IMR-90 (cell line): ENCODE results near the gene SNX33. TPM values are rescaled to one million over a fixed set of nuclear protein-coding genes. Genes with fewer than 3 reads are reported as not detected.

Experiments used
- ATAC-seq: fragments of 200-7000 bp; cut with Tn5 transposase; 2 replicates; pipeline ENCODE4 v1.9.1; 2020; ENCODE audit warnings: low read depth, mild to moderate bottlenecking, moderate library complexity
- BruUV-seq: library from RNA; stranded (reverse); fragments of 400-500 nt; replicated peaks from 2 replicates; lab custom pipeline; 2021; lab: Mats Ljungman, UMichigan
- CTCF ChIA-PET: fragments of 300-600 bp; formaldehyde crosslinking; extraction: SDS; loops from one replicate; lab custom pipeline; 2021; ENCODE audit warnings: antibody characterized with exemption; lab: Yijun Ruan, JAX
- POLR2A ChIA-PET: fragments of 300-600 bp; sonication (Branson Sonifier 250); formaldehyde crosslinking; loops from one replicate; lab custom pipeline; 2022; ENCODE audit warnings: antibody characterized with exemption; ENCODE audit not compliant: unreplicated experiment; lab: Charles Lee
- DNase-seq: peaks from one replicate; pipeline ENCODE4 v3.0.0; 2013
- H2AFZ ChIP-seq: replicated peaks from 2 replicates; pipeline ENCODE3; 2013; ENCODE audit warnings: low read length, mild to moderate bottlenecking; ENCODE audit not compliant: poor library complexity
- H2AK5ac ChIP-seq: 2 replicates; pipeline ENCODE4 v1.6.1; 2013; ENCODE audit warnings: low read depth, low read length, inconsistent platforms
- H2AK9ac ChIP-seq: replicated peaks from 2 replicates; pipeline ENCODE3; 2013; ENCODE audit warnings: mild to moderate bottlenecking, low read depth, low read length, moderate library complexity; ENCODE audit not compliant: poor library complexity
- H2BK120ac ChIP-seq: 2 replicates; pipeline ENCODE4 v1.6.1; 2013; ENCODE audit warnings: low read depth, low read length, inconsistent platforms
- H2BK15ac ChIP-seq: 3 replicates; pipeline ENCODE4 v1.6.1; 2013; ENCODE audit warnings: low read depth, low read length, inconsistent platforms
- H2BK20ac ChIP-seq: 2 replicates; pipeline ENCODE4 v1.6.1; 2013; ENCODE audit warnings: low read depth, mild to moderate bottlenecking, inconsistent platforms, low read length, moderate library complexity
- H2BK5ac ChIP-seq: 2 replicates; pipeline ENCODE4 v1.6.1; 2013; ENCODE audit warnings: mild to moderate bottlenecking, low read depth, low read length, inconsistent platforms; ENCODE audit not compliant: poor library complexity, severe bottlenecking
- H3K14ac ChIP-seq: replicated peaks from 2 replicates; pipeline ENCODE4 v1.6.1; 2013; ENCODE audit warnings: low read depth, low read length, inconsistent platforms
- H3K18ac ChIP-seq: 2 replicates; pipeline ENCODE4 v1.6.1; 2013; ENCODE audit warnings: low read depth, low read length, control low read depth
- H3K23ac ChIP-seq: 2 replicates; pipeline ENCODE4 v1.6.1; 2013; ENCODE audit warnings: low read depth, low read length, inconsistent platforms
- H3K27ac ChIP-seq: 2 replicates; pipeline ENCODE4 v1.5.1; 2013; ENCODE audit warnings: mild to moderate bottlenecking, control low read depth, low read length; ENCODE audit not compliant: insufficient read depth
- H3K27me3 ChIP-seq: 2 replicates; pipeline ENCODE4 v1.6.1; 2013; ENCODE audit warnings: low read length; ENCODE audit not compliant: control insufficient read depth, insufficient read depth
- H3K36me3 ChIP-seq: 2 replicates; pipeline ENCODE4 v1.6.1; 2013; ENCODE audit warnings: low read length, mixed read lengths; ENCODE audit not compliant: control insufficient read depth, insufficient read depth
- H3K4ac ChIP-seq: 2 replicates; pipeline ENCODE4 v1.6.1; 2013; ENCODE audit warnings: low read depth, low read length, inconsistent platforms
- H3K4me1 ChIP-seq: 2 replicates; pipeline ENCODE4 v1.6.1; 2013; ENCODE audit warnings: low read length, mixed read lengths; ENCODE audit not compliant: control insufficient read depth, insufficient read depth
- H3K4me2 ChIP-seq: 2 replicates; pipeline ENCODE4 v1.6.1; 2013; ENCODE audit warnings: low read depth, mild to moderate bottlenecking, control low read depth, low read length, moderate library complexity
- H3K4me3 ChIP-seq: 2 replicates; pipeline ENCODE4 v1.5.1; 2013; ENCODE audit warnings: low read depth, mild to moderate bottlenecking, control low read depth, low read length, moderate library complexity; ENCODE audit not compliant: insufficient read depth
- H3K56ac ChIP-seq: 2 replicates; pipeline ENCODE4 v1.6.1; 2013; ENCODE audit warnings: low read length, inconsistent platforms; ENCODE audit not compliant: insufficient read depth; ENCODE audit errors: extremely low read depth
- H3K79me1 ChIP-seq, 2 experiments: 2 replicates each; pipeline ENCODE4 v1.6.1; 2013; ENCODE audit warnings: low read length in 2 of 2, inconsistent platforms in 1 of 2, low read depth in 1 of 2
- H3K9ac ChIP-seq: 2 replicates; pipeline ENCODE4 v1.6.1; 2013; ENCODE audit warnings: low read depth, low read length, control low read depth
- H3K9me1 ChIP-seq: 2 replicates; pipeline ENCODE4 v1.6.1; 2013; ENCODE audit warnings: low read length, inconsistent platforms; ENCODE audit not compliant: insufficient read depth
- H3K9me3 ChIP-seq: 2 replicates; pipeline ENCODE4 v1.6.1; 2013; ENCODE audit warnings: low read length; ENCODE audit not compliant: control insufficient read depth, insufficient read depth
- H4K20me1 ChIP-seq: 2 replicates; pipeline ENCODE4 v1.6.1; 2013; ENCODE audit warnings: low read length, inconsistent platforms; ENCODE audit not compliant: insufficient read depth
- H4K5ac ChIP-seq: 2 replicates; pipeline ENCODE4 v1.6.1; 2013; ENCODE audit warnings: mild to moderate bottlenecking, low read depth, low read length, control low read depth
- H4K8ac ChIP-seq, 2 experiments: 2 replicates each; pipeline ENCODE4 v1.6.1; 2013; ENCODE audit warnings: low read depth in 2 of 2, low read length in 2 of 2, control low read depth in 1 of 2, inconsistent platforms in 1 of 2
- H4K91ac ChIP-seq: 2 replicates; pipeline ENCODE4 v1.6.1; 2013; ENCODE audit warnings: low read depth, low read length, inconsistent platforms; ENCODE audit not compliant: insufficient read depth
- CEBPB ChIP-seq: IDR thresholded peaks from 2 replicates; pipeline ENCODE4 v1.6.1; 2012; ENCODE audit warnings: low read depth, low read length, improper control_type of control experiment
- MXI1 ChIP-seq: IDR thresholded peaks from 2 replicates; pipeline ENCODE4 v1.6.1; 2012; ENCODE audit warnings: low read depth, mild to moderate bottlenecking, low read length, moderate library complexity, borderline replicate concordance
- WGBS, 2 experiments: methylation state at CpG; one replicate each; pipeline versions ENCODE4 v1.1.5 to v1.1.7; 2013; ENCODE audit warnings: missing lambda C conversion rate in 2 of 2; ENCODE audit not compliant: insufficient read length in 1 of 2; ENCODE audit errors: extremely low coverage in 2 of 2; 5-methylcytosine and 5-hydroxymethylcytosine counted together
- dilution Hi-C: fragments of 300-500 bp; cut with HindIII; formaldehyde crosslinking; loops from one replicate; pipeline ENCODE4 v1.14.3; 2018; ENCODE audit warnings: low sequenced_read_pairs; ENCODE audit not compliant: unreplicated experiment
- in situ Hi-C: fragments of 300-500 bp; cut with MboI; formaldehyde crosslinking; loops from 3 replicates; pipeline ENCODE4 v1.14.3; 2019; ENCODE audit warnings: low sequenced_read_pairs, inconsistent platforms, mixed read lengths
- intact Hi-C: fragments of 100-400 bp; cut with micrococcal nuclease; formaldehyde crosslinking; loops from 2 replicates; pipeline ENCODE4 v1.10.0; 2022
- polyA plus RNA-seq, 3 experiments: library from polyadenylated mRNA; depleted of rRNA; stranded (reverse); fragments of >200 nt; gene quantifications; 2 replicates each; pipeline ENCODE4 v1.2.3, GENCODE V29; 2012; ENCODE audit warnings: low replicate concordance in 1 of 3
- total RNA-seq: library from RNA; depleted of rRNA; stranded (reverse); fragments of >200 nt; gene quantifications from 2 replicates; pipeline ENCODE4 v1.2.3, GENCODE V29; 2012

The SNX33 gene
- total and polyA plus RNA-seq, 2 of the 4 experiments (the other 2 are of a cell fraction) = 12.7 to 14.6 TPM

GRCh38 chr15:75655931-75656330 lies 8.2 kb downstream of the SNX33 start:
- Histone ChIP-seq H4K20me1 (peaks cover 81% of the 10 kb centered on the region), H4K5ac (no peak overlapping the region), H3K14ac (no peak overlapping the region), H3K18ac (no peak overlapping the region), H3K27me3 (no peaks in the 10 kb centered on the region), H2BK5ac (no peak overlapping the region), H3K4me1 (peaks cover 35% of the 10 kb centered on the region), H2BK120ac (no peak overlapping the region), H3K23ac (no peak overlapping the region), H2AK5ac (no peak overlapping the region), H2AFZ (no peak overlapping the region), H4K91ac (no peak overlapping the region), H3K4me2 (no peak overlapping the region), H3K4ac (no peak overlapping the region), H4K8ac (no peak overlapping the region), H3K9me1 (peaks cover 37% of the 10 kb centered on the region), H2AK9ac (no peak overlapping the region), H3K27ac (no peak overlapping the region), H3K9ac (no peak overlapping the region), H3K4me3 (no peak overlapping the region), H3K36me3 (peaks cover 65% of the 10 kb centered on the region), H3K56ac (no peak overlapping the region), H2BK15ac (no peak overlapping the region), H2BK20ac (no peak overlapping the region), H3K9me3 (no peaks in the 10 kb centered on the region), H3K79me1 (peaks cover 14 to 96% of the 10 kb centered on the region in 2 experiments)
- ATAC-seq (no peak), DNase-seq (no peak)
- in situ Hi-C loops (no loop called here), intact Hi-C loops (no loop called here), dilution Hi-C loops (no loop called here)
- 100% methylated on average over 1 of the region's 4 CpGs; no CpG with 5 or more reads in 1 of the 2 experiments for WGBS, 2 experiments
- BruUV-seq = no TSS peak
- no peak for TF ChIP-seq MXI1
- TF ChIP-seq CEBPB = peak; percentile 13; the same call in 1 of the 2 replicates
- POLR2A ChIA-PET = no interaction called here
- CTCF ChIA-PET = no interaction called here
